Uterus (tissue), 2 donors: ENCODE data around the gene PRKAG2.

Experiments used
- CTCF ChIP-seq, 4 experiments: fragments of 200-600 bp in 2 of 4; fragments of 450-650 bp in 2 of 4; sonication (generic) in 2 of 4; IDR thresholded peaks; one replicate each; pipeline ENCODE4 v1.5.1; 2016 to 2019; ENCODE audit warnings: antibody characterized with exemption in 4 of 4, mild to moderate bottlenecking in 2 of 4, moderate library complexity in 1 of 4
- POLR2A ChIP-seq, 2 donors: fragments of 450-650 bp; IDR thresholded peaks; one replicate each; pipeline ENCODE4 v1.6.1; 2016; ENCODE audit warnings: antibody characterized with exemption in 2 of 2, mild to moderate bottlenecking in 1 of 2, moderate library complexity in 1 of 2

- TF ChIP-seq CTCF (IDR thresholded peaks at IDR 0.05) = no peak
- TF ChIP-seq POLR2A (IDR thresholded peaks at IDR 0.05) = no peak
Observed at GRCh38 chr7:151884312-151885201, 7.6 kb upstream of the PRKAG2 start.
